GM21529 (cell line): ENCODE data around the gene GNAI2.
"Not testable (repeated sequence)": the region's sequence is repeated elsewhere in the genome, so short reads cannot be mapped to it uniquely, and the experiment has no call there.

Experiments used
- ATAC-seq: cut with Tn5 transposase; IDR thresholded peaks from one replicate; pipeline ENCODE4 v1.9.1; 2021; ENCODE audit not compliant: unreplicated experiment

GNAI2 gene

DNA sequence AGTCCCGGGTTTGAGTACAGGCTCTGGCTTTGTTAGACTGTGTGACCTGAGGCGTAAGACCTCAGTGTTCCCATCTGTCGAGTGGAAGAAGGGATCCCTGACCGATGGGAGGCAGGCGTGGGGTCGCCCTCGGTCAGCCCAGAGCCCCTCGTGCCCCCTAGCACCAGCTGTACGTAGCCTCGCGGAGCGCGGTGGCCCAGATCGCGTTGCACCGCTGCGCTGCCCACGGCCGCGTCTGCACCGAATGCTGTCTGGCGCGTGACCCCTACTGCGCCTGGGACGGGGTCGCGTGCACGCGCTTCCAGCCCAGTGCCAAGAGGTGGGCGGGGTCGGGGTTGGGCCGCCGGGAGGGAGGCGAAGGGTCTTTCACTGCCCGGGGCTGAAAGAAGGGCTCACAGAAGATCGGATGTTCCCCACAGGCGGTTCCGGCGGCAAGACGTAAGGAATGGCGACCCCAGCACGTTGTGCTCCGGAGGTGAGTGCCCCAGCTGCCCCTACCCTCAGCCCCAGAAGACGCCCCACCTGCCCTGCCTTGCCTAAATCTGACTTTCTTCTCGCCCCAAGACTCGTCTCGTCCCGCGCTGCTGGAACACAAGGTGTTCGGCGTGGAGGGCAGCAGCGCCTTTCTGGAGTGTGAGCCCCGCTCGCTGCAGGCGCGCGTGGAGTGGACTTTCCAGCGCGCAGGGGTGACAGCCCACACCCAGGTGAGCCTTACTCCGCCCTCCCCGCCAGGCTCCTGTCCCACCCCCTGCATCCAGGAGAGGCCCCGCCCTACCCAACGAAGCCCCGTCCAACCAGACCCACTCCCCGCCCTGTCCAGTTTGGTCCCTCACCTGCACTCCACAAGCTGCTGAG, 39.4 kb downstream of the GNAI2 start:
- ATAC-seq: no peak

DNA sequence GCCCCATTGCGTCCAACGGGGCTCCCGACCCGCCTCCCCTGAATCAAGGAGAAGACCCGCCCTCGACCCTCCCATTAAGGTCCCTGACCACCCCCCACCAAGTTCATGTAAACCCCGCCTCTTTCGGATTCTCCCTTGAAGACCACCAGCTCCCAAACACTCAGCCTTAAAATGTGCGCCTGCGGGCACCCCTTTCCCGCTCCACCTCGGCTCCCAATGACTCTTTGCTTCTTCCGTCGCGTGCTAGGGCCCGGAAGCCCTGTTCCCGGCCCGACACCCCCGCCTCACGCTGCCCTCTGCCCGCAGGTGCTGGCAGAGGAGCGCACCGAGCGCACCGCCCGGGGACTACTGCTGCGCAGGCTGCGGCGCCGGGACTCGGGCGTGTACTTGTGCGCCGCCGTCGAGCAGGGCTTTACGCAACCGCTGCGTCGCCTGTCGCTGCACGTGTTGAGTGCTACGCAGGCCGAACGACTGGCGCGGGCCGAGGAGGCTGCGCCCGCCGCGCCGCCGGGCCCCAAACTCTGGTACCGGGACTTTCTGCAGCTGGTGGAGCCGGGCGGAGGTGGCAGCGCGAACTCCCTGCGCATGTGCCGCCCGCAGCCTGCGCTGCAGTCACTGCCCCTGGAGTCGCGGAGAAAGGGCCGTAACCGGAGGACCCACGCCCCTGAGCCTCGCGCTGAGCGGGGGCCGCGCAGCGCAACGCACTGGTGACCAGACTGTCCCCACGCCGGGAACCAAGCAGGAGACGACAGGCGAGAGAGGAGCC, 40.2 kb downstream of the GNAI2 start:
- no peak for ATAC-seq

DNA sequence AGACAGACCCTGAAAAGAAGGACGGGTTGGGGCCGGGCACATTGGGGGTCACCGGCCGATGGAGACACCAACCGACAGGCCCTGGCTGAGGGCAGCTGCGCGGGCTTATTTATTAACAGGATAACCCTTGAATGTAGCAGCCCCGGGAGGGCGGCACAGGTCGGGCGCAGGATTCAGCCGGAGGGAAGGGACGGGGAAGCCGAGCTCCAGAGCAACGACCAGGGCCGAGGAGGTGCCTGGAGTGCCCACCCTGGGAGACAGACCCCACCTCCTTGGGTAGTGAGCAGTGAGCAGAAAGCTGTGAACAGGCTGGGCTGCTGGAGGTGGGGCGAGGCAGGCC, 40.7 kb downstream of the GNAI2 start:
- no peak for ATAC-seq

DNA sequence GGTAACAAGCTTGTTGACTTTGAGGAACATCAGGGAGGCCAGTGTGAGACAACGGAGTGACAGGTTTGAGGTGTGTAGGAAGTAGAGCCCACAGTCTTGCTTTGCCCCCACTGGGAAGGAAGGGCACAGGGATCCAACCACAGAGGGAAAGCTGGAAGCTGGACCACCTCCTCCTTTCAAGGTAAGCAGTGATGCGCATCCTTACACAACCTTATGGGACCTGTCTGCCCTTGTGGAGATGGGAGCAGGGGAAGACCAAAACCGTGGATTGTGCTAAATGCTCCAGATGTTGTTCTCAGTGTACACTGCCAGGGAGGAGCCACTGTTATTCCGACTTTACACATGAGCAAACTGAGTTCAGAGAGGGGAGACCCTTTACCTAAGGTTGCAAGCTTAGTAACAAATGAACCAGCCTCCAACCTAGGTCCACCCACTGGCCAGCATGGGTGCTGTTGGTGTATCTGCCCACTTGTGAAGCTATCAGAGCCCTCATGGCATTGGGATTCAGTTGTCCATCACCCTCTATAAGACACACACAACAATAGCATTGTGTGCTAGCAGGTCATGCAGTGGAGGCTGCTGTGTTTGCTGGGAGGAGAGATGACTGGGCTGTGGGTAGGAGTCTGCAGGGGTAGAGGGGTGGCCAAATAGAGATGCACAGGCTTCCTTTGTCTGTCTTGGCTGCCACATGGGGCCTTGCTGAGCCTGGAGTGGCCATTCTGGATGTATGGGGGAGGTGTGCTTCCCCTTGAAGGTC, 42.3 kb downstream of the GNAI2 start:
- no peak for ATAC-seq

DNA sequence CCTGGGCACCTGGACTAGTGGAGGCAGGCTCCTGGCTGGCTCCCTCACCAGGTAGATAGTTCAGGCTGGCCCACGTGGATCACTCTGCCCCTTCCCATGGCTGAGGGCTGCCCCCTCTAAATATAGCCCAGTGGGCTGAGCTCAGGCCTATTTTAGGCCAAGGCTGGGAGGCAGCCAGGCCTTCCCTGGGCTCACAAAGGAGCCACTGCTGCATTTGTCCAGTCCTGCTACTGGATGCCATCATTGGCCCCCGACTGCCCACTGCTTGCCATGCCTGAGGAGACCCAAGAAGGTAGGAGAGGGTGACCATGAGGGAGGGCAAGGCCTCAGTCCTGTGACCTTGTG, 42.8 kb downstream of the GNAI2 start, which contains the start of gene LSMEM2:
TSS of gene LSMEM2 (plus strand) at position 208 of the 345 bp plus-strand sequence. CDS start at position 235, 27 bp downstream.
- ATAC-seq: no peak

DNA sequence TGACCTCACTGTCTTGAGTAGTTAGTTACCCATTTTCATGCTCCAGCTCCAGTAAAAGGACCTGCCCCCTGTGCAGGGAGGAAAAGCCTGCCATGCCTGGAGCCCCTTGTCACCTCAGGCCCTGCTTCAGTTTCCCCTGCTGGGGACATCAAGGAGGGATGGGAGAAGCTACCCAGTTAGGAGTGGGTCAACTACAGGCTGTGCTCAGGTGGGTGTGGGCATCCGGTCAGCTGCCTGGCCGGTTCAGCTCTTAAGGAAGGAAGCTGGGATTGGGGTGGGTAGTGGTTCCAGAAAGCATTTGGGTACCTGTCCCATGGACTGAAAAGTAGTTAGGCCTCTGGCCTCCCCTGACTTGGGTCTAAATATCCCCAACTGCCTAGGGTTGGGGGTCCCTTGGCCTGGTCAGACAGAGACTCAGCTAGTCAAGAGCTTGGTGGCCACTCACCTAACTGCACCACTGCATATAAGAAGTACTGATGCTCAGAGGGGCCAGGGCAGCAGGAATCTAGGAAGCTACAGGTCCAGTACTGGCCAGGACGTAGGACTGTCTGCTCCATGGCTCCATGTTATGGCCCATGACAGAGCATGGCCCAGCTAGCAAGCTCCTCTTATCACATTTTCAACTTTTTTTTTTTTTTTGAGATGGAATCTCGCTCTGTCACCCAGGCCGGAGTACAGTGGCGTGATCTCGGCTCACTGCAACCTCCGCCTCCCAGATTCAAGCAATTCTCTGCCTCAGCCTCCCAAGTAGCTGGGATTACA, 43.4 kb downstream of the GNAI2 start:
- ATAC-seq: no peak

DNA sequence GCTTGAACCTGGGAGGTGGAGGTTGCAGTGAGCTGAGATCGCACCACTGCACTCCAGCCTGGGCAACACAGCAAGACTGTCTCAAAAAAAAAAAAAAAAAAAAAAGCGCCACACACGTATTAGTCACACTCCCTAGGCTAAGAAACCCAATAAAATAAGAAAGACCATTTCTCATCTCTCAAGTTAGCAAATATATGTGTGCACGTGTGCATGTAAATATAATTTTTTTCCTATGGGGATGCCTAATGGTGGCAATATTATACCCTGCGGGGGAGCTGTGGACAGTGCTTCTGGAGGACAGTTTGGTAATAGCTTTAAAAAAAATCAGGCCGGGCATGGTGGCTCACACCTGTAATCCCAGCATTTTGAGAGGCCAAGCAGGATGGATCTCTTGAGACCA, 48.1 kb downstream of the GNAI2 start:
- ATAC-seq: not testable (repeated sequence)

DNA sequence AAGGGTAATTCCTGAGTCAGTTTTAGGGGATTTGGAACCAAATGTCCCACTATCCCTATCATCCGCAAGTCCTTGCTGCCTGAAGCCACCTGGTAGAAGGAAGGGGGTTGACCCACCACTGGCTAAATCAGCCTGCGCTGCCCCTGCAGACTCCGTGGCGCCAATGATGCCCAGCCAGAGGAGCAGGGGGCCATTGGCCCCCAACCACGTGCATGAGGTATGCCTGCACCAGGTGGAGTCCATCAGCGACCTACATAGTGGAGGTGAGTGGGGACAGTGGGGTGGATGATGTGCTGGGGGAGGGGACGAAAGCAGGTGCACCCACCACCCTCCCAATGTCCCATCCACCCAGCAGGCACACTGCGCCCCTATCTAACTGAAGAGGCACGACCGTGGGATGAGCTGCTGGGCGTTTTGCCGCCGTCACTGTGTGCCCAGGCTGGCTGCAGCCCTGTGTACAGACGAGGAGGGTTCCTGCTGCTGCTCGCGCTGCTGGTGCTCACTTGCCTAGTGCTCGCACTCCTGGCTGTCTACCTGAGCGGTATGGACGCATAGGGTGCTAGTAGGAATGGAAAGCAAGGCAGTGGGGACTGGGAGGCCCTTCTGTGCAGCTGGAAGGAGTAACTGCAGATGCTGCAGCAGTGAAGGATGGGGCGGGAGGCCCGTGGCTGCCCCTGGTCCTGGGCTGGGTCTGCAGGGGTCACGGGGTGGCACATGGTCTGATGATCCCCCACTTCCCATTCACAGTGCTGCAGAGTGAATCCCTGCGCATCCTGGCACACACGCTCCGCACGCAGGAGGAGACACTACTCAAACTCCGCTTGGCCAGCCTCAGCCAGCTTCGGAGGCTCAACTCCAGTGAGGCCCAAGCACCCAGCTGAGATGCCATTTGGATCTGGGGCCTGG, 50.6 kb downstream of the GNAI2 start:
- ATAC-seq: no peak

DNA sequence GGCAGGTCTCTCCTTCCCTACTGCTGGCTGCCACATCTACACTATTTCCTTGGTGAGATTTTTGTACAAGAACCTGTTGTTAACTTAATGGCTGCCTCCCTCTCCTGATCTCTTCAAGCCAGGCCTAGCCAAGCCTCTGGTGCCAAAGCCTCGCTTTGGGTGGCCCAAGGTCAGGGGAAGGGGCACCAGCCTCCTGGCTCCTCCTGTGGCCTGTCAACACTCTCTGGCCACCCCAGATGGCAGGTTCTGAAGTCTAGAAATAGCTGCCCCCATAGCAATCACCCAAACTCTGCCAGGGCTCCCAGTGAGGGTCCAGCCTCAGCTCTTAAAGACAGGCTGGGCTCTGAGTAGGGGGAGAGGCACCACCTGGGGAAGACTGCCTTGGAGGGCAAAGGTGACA, 51.3 kb downstream of the GNAI2 start:
- ATAC-seq: no peak

DNA sequence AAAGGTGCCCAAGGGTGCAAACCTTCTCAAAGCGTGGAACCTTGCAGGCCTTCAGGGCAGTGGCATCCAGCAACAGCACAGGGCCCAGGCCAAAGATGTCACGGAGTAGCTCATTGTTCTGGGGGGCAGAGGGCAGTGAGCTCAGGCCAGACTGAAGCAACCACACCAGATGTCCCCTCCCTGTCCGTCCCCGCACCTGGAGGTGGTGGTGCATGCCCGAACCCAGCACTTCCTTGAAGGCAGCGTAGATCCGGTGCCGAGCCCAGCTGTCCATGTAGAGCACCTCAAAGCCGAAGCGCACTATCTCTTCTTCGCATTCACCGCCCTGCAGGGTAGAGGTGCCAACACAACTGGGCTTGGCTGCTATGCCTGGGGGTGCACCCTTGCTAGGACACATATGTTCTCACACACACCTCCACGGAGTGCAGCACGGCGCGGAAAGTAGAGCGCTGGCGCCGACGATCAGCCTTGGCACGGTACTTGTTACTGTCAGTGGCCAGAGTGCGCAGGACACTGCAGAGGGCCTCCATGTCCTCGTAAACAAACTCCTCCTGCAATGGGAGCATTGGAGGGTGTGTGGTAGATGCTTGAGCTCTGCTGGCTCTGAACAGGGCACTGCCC, 52.5 kb downstream of the GNAI2 start:
- ATAC-seq: no peak

DNA sequence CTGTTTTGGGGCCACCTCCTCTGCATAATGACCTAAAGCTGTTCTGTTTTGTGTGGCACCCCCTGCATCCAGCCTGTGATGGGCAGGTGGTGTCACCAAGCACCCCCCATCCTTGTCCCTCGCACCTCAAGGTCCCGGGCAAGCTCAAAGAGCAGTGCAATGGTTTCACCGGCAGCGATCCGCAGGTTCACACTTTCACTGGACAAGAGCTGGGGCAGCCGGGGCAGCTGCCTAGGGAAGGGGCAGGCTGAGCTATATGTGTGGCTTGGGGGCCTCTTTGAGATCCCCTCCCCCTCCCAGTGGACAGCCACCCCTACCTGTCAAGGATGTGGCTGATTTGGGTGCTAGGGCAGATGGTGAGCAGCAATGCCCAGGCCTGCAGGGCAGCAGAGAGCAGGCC, 53.1 kb downstream of the GNAI2 start:
- no peak for ATAC-seq

DNA sequence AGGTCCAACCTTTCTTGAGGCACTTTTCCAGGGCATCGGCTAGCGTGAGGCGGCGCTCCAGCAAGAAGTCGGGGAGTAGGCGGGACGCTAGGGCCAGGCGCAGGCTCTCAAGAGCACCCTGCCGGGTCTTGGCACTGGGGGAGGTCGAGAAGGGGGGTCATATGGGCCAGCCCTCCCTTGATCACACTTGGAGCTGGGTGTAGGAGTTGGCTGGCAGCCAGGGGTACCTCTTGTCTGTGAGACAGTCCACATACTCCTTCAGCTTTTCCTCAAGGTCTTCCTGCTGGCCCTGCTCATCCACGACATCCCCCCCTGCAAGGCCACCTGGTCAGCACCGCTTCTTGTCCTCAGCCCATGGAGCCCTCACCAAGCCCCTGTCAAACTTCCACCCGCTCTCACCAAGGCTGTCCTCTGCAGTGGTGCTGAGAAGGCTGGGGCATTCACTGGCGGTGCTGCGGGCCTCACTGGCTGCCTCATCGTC, 54.2 kb downstream of the GNAI2 start:
- no peak for ATAC-seq

DNA sequence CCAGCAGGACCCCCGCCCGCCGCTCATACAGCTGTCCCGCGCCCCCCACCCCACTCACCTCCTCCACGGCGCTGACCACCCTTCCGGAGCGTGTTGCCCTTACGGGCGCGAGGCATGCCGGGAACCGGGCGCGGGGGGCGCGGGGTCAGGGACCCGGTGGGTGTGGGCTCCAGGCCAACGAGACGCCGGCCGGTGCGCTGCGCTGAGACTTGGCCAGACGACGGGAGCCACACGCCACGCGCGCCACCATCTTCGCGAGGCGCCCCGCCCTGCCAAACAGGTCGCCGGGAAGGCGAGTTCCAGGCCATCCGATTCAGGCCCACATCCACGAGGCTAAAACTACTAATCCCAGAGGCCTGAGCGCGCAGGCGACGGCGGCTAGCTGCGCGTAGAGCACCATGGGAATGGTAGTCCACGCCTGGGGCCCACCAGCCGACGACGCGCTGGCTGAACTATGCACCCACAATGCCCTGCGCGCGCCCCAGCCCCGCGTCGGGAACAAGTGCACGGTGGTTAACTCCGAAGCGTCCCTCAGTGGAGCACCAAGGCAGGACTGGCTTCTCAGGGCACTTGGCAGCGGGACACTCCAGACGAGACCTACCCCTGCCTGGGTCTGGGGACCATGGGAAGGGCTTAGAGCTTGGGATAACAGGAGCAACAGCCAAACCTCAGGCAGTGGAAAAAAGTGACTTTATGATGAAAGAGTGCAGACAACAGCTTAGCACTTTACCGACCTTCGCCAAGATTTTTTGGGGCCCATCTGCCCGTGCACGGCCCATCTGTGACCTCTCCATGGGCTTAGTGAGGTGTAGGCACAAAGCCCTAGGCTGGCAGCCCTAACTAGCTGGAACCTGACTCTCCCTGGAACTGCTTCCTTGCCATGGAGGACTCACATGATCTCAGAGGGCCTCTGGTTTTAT, 56.4 kb downstream of the GNAI2 start, which contains the start of gene IFRD2:
TSS of gene IFRD2 (minus strand) at position 271 of the 920 bp plus-strand sequence. CDS start at position 116, 155 bp downstream.
- peak; percentile 94 for ATAC-seq

DNA sequence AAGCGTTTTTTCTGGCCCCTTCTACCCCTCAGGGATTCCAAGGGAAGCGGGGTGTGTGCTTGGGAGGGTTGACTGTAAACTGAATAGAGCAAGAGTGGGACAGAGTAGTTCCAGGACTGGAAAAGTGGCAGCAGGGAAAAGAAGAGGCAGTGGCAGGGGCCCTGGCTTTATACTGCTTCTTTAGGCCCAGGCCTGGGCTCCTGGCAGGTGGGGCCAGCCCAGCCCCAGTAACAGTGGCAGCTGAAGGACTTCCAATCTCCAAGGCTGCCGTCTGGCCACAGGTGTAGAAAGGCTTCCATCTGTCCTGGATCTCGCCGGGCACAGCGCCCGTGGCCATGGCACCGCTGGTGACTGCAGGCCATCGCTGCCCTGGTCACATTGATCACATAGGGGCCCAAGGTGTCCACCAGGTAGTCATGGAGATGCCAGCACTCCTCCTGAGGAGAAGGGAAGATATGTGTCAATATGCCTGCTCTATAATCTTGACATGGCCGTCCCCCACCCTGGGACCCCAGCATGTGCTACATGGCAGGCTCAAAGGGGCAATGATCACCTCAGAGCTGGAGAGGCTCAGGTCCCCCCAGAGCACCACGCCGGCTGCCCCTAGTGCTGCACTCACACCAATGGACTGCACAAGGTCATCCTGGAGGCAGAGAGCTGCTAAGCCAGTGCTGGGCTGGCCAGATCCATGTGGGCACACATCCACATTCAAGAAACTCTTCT, 57.2 kb downstream of the GNAI2 start:
- no peak for ATAC-seq

DNA sequence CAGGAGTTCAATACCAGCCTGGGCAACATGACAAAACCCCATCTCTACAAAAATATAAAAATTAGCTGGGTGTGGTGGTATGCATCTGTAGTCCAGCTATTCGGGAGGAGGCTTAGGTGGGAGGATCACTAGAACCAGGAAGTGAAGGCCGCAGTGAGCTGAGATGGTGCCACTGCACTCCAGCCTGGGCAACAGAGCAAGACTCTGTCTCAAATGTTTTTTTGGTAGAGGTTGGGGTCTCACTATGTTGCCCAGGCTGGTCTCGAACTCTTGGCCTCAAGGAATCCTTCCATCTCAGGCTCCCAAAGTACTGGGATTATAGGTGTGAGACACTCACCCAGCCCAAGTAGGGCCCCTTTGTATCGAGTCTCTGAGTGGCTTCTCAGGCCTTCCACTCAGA, 58.1 kb downstream of the GNAI2 start:
- no peak for ATAC-seq

DNA sequence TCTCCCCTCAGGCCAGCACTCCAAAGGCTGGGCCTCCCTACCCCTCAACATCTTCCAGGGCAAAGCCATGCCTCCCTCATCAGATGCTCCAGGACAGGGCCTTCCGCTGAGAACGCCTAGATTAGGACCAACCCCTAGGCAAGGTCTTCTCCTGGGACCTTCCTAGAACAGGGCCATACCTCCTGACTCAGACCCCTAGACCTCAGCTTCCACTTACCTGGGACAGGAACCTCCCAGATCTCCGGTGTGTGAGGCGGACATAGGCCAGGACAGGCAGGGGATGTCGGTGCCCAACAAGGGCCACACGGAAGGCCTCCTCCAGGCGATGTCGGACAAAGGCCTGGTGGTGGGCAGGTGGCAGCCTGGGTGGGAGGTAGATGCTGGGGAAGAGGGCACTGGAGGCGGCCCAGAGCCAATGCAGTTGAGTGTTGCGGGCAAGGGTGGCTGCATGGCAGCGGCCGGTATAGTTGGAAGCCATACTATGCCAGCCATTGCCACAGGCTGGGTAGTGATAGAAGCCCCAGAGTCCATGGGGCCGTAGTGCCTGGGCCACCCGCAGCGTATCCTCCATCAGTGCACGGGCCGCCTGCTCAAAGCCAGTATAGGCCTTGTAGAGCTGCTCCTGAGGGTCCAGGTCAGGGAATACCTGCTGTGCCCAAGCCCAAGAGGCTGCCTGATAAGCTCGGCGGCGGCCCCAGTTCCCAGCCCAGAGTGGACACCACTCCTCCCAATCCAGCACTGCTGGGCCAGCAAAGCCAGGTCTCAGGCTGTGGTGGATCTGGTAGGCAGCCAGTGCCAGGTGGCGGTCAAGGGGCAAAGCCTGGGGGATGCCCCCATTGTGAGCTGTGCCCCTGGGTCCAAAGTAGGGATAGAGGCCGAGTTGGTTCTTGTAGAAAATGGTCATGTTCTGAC, 58.7 kb downstream of the GNAI2 start:
- no peak for ATAC-seq
